Left forelimb (tissue), 1 donor: ENCODE results near the gene RABGGTA.
"Not testable (repeated sequence)": the region's sequence is repeated elsewhere in the genome, so short reads cannot be mapped to it uniquely, and the experiment has no call there.

Experiments
- DNase-seq: peaks from one replicate; pipeline ENCODE4 v3.0.0-alpha.2; 2018; ENCODE audit warnings: low spot score

RABGGTA gene

GRCh38 chr14:24260780-24261157, 10.6 kb downstream of the RABGGTA start:
- no peak for DNase-seq

- DNase-seq, result no peak
These were observed 11.2 kb downstream of the RABGGTA start for GRCh38 chr14:24260026-24260779.

GRCh38 chr14:24259282-24260025, 11.9 kb downstream of the RABGGTA start:
- DNase-seq, result no peak

GRCh38 chr14:24258548-24259265, 12.7 kb downstream of the RABGGTA start:
- DNase-seq, result no peak

DNA sequence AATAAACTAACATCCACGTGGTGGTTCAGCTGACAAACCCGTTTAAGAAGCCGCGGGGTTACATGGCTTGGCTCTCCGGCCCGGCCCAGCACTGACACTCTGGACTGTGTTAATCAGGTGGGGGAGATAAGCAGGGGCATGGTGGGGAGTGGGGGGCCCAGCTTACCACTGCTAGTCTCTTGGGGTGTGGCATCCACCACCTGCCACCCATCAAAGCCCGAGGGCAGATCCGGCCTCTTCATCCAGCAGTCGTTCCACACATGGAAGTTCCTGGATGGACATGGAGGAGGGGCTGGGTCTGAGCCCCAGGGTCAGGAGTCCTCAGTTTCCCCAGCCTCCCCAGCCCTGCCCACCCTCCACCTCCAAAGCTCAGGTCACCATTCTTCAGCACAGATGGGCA, 13.3 kb downstream of the RABGGTA start:
- DNase-seq, result no peak

DNA sequence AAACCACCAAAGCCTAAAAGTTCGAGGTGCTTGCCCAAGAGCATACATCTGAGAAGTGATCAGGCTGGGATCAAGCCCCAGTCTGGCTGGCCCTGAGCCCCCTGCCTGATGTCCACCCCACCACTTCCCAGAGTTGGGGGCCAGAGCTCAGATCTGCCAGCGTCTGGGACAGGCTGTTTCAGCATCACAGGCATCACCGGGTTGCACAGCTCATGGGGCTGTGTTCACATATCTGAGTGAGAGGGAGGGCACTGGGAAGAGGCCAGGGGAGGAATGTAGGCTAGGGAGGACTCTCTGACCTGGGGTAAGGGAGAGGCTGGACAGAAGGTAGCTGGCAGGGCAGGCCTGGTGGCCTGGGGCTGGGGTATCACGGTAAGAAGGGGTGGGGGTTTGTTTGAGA, 14.4 kb downstream of the RABGGTA start:
- DNase-seq, result no peak

GRCh38 chr14:24255931-24256711, 15.3 kb downstream of the RABGGTA start:
- no peak for DNase-seq

DNA sequence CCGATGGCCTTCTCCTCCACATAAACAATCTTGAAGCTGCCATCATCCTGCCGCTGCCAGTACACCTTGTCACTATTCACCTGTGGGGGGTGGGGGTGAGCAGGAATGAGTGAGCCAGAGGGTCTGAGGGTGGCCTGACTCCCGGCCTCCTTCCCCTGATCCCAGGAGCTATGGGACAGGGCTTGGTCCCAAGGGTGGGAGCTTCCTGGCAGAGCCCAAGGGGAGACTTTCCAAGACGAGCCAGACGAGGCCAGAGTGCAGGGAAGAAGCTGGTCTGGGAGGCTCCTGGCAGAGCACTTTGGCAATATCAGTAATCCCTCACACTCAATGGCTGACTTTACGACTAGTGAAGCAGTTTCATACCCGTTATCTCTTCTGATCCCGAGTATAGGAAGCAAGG, 16.0 kb downstream of the RABGGTA start:
- DNase-seq, result no peak

DNA sequence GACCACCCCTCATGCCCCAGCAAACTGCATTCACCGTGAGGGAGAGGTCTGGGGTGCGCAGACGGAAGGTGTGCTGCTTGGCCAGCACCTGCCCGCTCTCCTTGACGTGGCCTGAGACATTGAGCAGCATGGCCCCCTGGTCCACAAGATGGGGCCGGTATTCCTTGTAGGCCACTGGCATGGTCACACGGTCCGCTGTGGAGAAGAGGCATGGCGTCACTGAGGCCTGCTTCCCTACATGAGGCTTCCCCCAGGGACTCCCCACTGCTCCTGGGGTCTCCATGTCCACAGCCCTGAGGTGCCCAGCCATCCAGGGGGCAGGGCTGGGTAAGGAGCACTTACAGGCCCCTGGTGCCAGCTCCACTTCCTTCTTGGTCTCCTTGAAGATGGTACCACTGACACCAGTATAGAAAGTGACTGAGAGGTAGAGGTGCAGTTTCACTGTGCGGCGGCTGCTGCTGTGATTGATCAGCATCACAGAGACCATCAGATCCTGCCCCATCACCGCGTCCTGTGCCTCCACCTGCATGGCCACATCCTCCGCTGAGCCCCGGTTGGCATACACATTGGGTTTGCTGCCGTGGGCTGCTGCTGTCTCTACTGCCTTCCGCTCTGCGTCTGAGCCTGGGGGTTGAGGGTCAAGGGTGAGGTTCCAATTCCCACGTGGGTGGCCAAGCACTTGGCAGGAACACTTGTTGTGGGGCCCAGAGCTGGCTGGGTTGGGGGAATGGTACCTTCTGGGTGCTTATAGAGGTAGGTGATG, 16.6 kb downstream of the RABGGTA start:
- DNase-seq, result no peak

- no peak for DNase-seq
These were observed 17.5 kb downstream of the RABGGTA start for GRCh38 chr14:24253936-24254335.

- DNase-seq, result no peak
These were observed 18.9 kb downstream of the RABGGTA start for GRCh38 chr14:24252289-24253124.

DNA sequence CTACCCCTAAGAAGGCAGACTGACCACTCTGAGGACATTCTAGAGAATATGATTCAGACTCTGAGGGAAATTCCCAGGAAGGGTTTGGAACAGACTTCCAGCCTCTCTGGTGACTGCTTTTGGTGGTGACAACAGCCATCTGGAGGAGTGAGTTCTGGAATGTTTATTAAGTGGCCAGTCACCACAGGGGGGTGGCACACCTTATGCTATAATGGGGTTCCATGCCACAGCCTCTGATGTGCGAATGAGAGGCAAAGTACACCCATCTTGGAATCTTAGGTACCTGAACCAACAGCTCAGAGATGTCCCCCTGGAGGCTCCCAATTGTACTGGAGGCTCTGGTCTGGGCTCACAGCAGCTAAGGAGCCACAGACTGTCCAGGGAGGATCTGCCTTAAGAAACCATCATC, 19.5 kb downstream of the RABGGTA start:
- no peak for DNase-seq

- no peak for DNase-seq
These were observed 21.0 kb downstream of the RABGGTA start for GRCh38 chr14:24250354-24250753.

GRCh38 chr14:24249230-24250021, 22.0 kb downstream of the RABGGTA start:
- DNase-seq, result no peak

- DNase-seq, result no peak
These were observed 24.0 kb downstream of the RABGGTA start for GRCh38 chr14:24247422-24247821.

DNA sequence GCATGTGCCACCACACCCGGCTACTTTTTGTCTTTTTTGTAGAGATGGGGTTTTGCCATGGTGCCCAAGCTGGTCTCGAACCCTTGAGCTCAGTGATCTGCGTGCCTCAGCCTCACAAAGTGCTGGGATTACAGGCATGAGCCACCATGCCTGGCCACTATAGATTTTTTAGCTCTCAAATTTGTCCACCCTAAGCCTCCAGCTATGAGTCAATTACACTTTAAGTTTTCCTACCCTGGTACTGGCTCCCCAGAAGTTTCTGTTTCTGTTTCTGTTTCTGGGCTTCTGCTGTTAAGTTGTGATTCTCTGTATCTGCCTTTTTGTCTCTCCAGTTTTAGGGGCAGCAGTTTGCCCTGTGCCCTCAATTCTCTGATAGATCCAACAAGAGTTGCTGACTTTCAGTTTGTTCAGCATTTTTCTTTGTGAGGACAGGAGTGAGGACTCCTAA, 24.6 kb downstream of the RABGGTA start:
- DNase-seq, result no peak

DNA sequence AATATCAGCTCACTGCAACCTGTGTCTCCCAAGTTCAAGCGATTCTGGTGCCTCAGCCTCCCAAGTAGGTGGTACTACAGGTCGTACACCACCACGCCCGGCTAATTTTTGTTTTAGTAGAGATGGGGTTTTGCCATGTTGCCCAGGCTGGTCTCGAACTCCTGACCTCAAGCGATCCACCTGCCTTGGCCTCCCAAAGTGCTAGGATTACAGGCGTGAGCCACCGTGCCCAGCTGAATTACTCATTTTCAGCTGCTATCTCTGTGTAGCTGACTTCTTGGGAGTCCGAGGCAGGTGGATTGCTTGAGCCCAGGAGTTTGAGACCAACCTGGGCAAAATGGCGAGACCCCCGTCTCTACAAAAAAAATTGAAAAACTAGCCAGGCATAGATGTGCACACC, 26.0 kb downstream of the RABGGTA start:
- DNase-seq, result not testable (repeated sequence)

GRCh38 chr14:24243336-24243836, 28.0 kb downstream of the RABGGTA start:
- DNase-seq, result no peak

- no peak for DNase-seq
These were observed 29.5 kb downstream of the RABGGTA start for GRCh38 chr14:24241829-24242443.
